Kidney (tissue), 14 donors: ENCODE measurements around the gene FAM120A. TPM values are rescaled to one million over a fixed set of nuclear protein-coding genes. Genes with fewer than 3 reads are reported as not detected.

Experiments
- DNase-seq, 5 donors: peaks; one replicate each; pipeline ENCODE4 v3.0.0-alpha.2; 2013 to 2020
- FAIRE-seq: peaks from 2 replicates; lab custom pipeline; 2012; peaks lifted over from hg19 to GRCh38; lab: Jason Lieb, UNC
- H3K27ac ChIP-seq, 2 donors: one replicate each; pipeline ENCODE4 v1.7.0; 2013; ENCODE audit warnings: low read depth in 2 of 2, low read length in 2 of 2, inconsistent platforms in 1 of 2
- H3K27me3 ChIP-seq: one replicate; pipeline ENCODE4 v1.7.1; 2013; ENCODE audit warnings: low read length, inconsistent platforms; ENCODE audit not compliant: control insufficient read depth, insufficient read depth
- H3K36me3 ChIP-seq, 3 donors: one replicate each; pipeline versions ENCODE4 v1.7.0 to v1.7.1; 2013; ENCODE audit warnings: low read length in 3 of 3, control low read depth in 1 of 3, inconsistent platforms in 1 of 3; ENCODE audit not compliant: insufficient read depth in 3 of 3, control insufficient read depth in 2 of 3
- H3K4me1 ChIP-seq, 3 donors: one replicate each; pipeline versions ENCODE4 v1.7.0 to v1.7.1; 2013; ENCODE audit warnings: low read length in 3 of 3, inconsistent platforms in 1 of 3, low read depth in 1 of 3; ENCODE audit not compliant: control insufficient read depth in 2 of 3, insufficient read depth in 2 of 3
- H3K4me3 ChIP-seq, 3 donors: one replicate each; pipeline versions ENCODE4 v1.7.0 to v1.8.1; 2013; ENCODE audit warnings: low read length in 3 of 3, control low read depth in 1 of 3, inconsistent platforms in 1 of 3
- H3K9ac ChIP-seq, 3 donors: one replicate each; pipeline versions ENCODE4 v1.7.0 to v1.7.1; 2013; ENCODE audit warnings: low read length in 3 of 3, control low read depth in 1 of 3, inconsistent platforms in 1 of 3
- H3K9me3 ChIP-seq, 3 donors: one replicate each; pipeline versions ENCODE4 v1.7.0 to v1.7.1; 2013; ENCODE audit warnings: low read length in 3 of 3, control low read depth in 1 of 3, inconsistent platforms in 1 of 3; ENCODE audit not compliant: control insufficient read depth in 2 of 3, insufficient read depth in 1 of 3
- CTCF ChIP-seq: IDR thresholded peaks from 3 replicates; pipeline ENCODE4 v1.5.1; 2012; ENCODE audit warnings: mild to moderate bottlenecking, moderate library complexity, borderline replicate concordance; ENCODE audit not compliant: insufficient read depth; ENCODE audit errors: extremely low read depth
- intact Hi-C: fragments of 100-400 bp; cut with DNase I; formaldehyde crosslinking; loops from one replicate; pipeline ENCODE4 v1.11.1; 2022
- polyA plus RNA-seq: library from polyadenylated mRNA; stranded (reverse); fragments of 350-450 nt; fragmentation: Illumina TruSeq; extraction: RNeasy Lipid Tissue Mini Kit (QIAGEN cat#74804); gene quantifications from one replicate; pipeline ENCODE4 v1.2.3, GENCODE V29; 2014; ENCODE audit warnings: low read depth, low replicate concordance; ENCODE audit not compliant: insufficient read depth
- total RNA-seq: library from RNA; stranded (reverse); fragmentation: NEBNext Ultra II Directional; extraction: Animal tissue kit (Norgen Biotek cat#: 25700); gene quantifications from one replicate; pipeline ENCODE4 v1.2.1, GENCODE V29; 2021
- donor health status: control.
- donor health status: control.
- donor health status: control.
- donor health status: control.
- donor health status: control.
- donor health status: DM: yes; HTN: yes; CAD: no.
- donor health status: Normal renal cell carcinoma (clear cell type).

The FAM120A gene
- total and polyA plus RNA-seq, 2 donors from 2014 or later, result 43.7 to 127 TPM

GRCh38 chr9:93446073-93446472 lies 5.4 kb upstream of the FAM120A start:
- intact Hi-C loops, result no loop called here
- Histone ChIP-seq H3K9ac (no peak overlapping the region), H3K9me3 (no peaks in the 10 kb centered on the region), H3K4me3 (no peak overlapping the region), H3K36me3 (peaks cover 6 to 22% (median 9%) of the 10 kb centered on the region in 3 donors), H3K27ac (no peak overlapping the region), H3K4me1 (peaks cover 0 to 3% (median 0%) of the 10 kb centered on the region in 3 donors), H3K27me3 (no peaks in the 10 kb centered on the region)
- no peak for TF ChIP-seq CTCF
- FAIRE-seq (no peak), DNase-seq (no peak)

GRCh38 chr9:93447655-93448054 lies 3.8 kb upstream of the FAM120A start:
- Histone ChIP-seq H3K27ac (no peak overlapping the region), H3K9ac (no peak overlapping the region), H3K9me3 (no peaks in the 10 kb centered on the region), H3K4me1 (peaks cover 0 to 3% (median 0%) of the 10 kb centered on the region in 3 donors), H3K36me3 (peaks cover 6 to 22% (median 9%) of the 10 kb centered on the region in 3 donors), H3K4me3 (no peak overlapping the region), H3K27me3 (no peaks in the 10 kb centered on the region)
- intact Hi-C loops, result no loop called here
- TF ChIP-seq CTCF, result no peak
- FAIRE-seq (no peak), DNase-seq (no peak)

GRCh38 chr9:93451849-93452709 lies 594 bp downstream of the FAM120A start:
- Histone ChIP-seq H3K4me3 (peak overlapping the region; percentile 82 to 92 (median 85)), H3K4me1 (peaks cover 0 to 15% (median 5%) of the 10 kb centered on the region in 3 donors), H3K36me3 (peaks cover 2 to 14% (median 5%) of the 10 kb centered on the region in 3 donors), H3K27ac (peak overlapping the region; percentile 88 to 89), H3K27me3 (no peaks in the 10 kb centered on the region), H3K9ac (peak overlapping the region; percentile 76 to 97 (median 87)), H3K9me3 (no peaks in the 10 kb centered on the region)
- DNase-seq (peak; percentile 58 to 87 (median 63)), FAIRE-seq (no peak)
- intact Hi-C loops, result no loop called here
- TF ChIP-seq CTCF, result peak; percentile 19
